ENCODE results near the gene ADRA2C.

ADRA2C gene

DNA sequence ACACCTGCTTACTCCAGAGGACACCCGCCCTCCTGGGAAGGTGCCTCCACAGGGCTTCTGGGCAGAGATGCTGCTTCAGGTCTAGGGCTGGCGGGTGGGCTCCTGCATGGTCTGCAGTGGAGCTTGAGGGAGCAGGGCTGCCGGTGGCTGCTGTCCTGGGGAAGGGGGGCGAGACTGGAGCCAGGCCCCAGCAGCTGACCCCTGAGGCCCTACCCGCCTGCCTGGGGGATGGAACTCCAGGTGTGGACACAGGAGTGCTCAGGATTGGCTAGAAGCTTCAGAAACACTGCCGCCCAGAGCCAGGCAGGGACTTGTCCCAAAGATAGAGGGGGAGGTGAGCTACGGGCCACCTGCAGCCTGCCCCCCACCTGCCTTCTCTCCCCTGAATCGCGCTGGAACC lies 33.0 kb upstream of the ADRA2C start:
- no peak for DNase-seq (ENCODE audit: low read depth)

DNA sequence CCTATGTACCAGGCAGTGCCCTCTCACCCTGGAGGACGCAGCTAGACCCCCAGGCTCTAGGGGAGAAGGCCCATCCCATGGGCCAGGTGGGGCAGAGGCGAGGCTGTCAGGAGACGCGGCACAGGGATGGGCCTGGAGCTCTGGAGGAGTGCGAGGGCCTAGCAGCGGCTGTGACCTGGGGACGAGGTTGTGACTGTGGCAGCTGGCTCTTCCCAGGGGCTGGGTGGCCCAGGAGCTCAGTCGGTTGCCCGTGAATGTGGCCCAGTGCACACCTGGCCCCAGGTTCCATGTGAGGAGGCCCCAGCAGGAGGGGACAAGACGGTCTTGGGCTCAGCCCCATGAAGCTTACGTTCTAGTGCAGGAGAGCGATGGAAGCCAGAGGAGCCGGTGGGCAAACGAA lies 31.0 kb upstream of the ADRA2C start:
- no peak for DNase-seq (ENCODE audit: low read depth)

DNA sequence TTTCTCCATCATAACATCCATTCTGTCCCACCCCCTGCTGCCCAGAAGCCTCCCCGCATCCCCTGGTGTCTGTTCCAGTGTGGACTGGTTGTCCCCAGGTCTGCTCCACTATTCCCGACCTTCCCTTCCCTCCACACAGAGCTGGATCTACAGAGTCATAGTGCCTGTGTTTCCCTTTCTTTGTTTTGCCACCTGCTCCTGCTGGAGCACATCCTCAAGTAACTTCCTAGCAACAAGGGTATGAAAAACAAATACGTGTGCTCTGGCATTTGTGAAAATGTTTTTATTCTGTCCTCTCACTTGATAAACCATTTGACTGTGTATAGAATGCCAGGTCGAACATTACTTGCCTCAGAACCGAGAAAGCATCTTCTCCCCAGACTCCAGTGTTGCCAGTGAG lies 29.9 kb upstream of the ADRA2C start:
- no peak for DNase-seq (ENCODE audit: low read depth)

DNA sequence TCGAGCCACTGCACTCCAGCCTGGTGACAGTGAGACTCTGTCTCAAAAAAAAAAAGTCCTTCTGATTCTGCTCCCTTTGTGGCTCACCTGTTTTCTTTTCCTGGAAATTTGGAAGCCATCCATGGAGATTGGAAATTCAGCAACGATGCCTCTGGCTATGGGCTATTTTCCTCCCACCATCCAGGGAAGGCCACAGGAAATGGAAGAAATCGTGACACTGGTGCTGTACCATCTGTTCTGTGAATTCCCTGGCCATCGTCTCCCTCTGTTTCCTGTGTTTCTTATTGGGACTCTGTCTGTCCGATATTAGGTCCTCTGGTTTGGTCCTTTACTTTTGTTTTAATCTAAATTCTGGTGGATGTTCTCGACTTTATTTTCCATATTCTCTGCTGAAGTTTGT lies 29.4 kb upstream of the ADRA2C start:
- DNase-seq (ENCODE audit: low read depth): no peak

DNA sequence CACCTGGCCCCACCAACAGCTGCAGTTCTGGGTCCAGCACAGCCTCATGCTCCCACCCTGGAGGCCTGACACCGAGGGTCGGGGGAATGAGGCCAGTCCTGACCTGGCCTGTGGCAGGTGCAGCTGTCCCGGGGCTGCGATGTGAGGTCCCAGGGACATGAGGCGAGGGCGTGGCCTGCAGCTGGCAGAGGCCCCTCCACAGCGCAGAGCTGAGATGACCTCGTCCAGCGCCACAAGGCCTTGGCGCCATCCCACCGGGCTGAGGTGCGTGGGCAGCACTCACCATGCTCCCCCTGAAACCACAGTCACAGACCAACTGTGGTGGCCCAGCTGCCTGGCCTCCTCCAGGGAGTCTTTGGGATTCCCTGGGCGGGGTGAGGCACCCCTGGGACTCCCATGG lies 26.6 kb upstream of the ADRA2C start:
- no peak for DNase-seq (ENCODE audit: low read depth)

DNA sequence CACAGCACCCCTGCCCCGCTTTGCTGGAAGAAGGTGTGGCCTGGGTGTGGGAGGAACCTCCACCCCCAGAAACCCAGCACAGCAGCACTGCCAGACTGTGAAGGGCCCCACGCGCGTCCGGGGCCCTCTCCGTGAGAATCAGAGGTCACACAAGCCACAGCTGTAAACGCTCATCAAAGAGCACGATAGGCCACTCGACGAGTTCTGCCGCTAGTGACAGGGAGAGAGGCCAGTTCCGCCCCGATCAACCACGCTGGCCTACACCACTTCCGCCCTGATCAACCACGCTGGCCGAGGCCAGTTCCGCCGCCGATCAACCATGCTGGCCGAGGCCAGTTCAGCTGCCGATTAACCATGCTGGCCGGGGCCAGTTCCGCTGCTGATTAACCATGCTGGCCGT lies 25.9 kb upstream of the ADRA2C start:
- DNase-seq (ENCODE audit: low read depth): no peak

DNA sequence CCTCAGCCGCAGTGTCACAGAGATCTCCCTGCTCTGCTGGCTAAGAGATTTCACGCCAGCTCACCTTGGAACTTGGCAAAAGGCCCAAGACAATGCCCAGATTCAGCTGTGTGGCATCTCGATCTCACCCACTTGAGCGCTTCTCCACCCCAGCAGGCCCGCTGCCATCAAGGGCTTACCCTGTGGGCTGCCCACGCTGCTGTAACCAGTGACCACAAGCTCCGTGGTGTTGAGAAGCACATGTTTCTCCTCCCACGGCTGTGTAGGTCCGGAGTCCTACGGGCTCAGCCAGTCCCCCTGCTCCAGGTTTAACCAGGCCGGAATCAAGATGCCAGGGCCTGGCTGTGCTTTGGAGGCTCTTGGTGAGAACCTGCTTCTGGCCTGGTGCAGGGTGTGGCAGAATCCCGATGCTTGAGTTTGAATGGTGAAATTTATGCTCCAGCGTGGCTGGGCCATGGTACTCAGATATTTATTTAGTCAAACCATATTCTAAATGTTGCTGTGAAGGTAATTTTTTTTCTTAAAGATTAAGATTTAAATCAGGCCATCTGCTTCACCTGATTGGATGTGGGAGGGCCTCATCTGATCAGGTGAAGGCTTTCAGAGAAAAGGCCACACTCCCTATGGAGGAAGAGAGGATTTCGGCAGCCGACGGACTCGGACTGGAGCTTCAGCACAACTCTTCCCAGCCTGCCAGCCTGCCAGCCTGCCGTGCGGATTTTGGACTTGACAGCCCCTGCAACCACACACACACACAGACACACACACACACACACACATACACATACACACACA lies 24.8 kb upstream of the ADRA2C start:
- no peak for DNase-seq (ENCODE audit: low read depth)

DNA sequence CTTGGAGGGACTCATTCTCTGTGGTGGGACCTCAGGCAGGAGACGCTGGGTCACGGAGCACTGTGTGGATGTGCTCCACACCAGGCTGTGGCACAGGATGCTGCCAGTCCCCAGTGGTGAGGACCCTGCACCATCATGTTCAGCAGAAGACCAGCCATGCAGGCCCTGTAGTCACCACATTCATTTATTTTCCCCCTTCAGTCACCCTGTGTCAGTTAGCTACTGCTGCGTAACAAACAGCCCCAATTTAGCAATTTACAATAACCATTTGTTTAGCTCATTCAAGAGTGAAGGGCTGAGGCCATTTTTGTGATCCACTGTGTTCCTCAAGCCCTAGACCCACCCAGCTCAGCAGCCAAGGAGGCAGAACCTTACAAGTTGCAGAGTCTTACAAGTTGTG lies 23.6 kb upstream of the ADRA2C start:
- no peak for DNase-seq (ENCODE audit: low read depth)

DNA sequence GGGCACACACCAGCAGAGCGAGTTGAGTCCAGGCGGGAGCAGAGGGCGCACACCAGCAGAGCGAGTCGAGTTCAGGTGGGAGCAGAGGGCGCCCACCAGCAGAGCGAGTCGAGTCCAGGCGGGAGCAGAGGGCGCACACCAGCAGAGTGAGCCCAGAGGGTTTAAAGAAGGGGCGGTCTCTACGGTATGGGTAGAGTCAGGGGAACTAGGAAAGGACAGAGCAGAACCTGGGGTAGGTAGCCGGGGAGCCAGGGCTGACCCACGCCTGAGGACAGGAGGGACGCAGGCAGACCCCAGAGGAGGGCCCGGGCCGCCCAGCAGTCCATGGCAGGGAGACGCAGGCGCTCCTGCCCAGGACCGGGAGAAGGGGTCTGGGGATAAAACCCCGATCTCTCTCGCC lies 22.0 kb upstream of the ADRA2C start:
- no peak for DNase-seq (ENCODE audit: low read depth)

DNA sequence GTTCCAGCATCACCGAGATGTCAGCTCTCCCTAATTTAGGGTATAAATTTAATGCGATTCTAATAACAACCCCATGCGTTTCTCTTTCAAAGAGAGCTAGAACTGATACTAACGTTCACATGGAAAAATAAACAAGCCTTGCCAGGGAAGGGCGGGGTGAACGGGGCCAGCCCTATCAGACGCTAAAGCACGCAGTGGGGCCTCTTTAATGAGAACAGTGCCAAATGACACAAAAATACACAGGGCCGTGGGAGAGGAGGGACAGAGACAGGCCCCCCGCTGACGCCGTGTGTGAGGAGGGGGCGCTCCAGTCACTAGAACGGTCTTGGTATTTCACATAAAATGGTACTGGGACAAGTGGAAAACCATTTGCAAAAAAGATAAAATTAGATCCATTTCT lies 21.3 kb upstream of the ADRA2C start:
- DNase-seq (ENCODE audit: low read depth): no peak

DNA sequence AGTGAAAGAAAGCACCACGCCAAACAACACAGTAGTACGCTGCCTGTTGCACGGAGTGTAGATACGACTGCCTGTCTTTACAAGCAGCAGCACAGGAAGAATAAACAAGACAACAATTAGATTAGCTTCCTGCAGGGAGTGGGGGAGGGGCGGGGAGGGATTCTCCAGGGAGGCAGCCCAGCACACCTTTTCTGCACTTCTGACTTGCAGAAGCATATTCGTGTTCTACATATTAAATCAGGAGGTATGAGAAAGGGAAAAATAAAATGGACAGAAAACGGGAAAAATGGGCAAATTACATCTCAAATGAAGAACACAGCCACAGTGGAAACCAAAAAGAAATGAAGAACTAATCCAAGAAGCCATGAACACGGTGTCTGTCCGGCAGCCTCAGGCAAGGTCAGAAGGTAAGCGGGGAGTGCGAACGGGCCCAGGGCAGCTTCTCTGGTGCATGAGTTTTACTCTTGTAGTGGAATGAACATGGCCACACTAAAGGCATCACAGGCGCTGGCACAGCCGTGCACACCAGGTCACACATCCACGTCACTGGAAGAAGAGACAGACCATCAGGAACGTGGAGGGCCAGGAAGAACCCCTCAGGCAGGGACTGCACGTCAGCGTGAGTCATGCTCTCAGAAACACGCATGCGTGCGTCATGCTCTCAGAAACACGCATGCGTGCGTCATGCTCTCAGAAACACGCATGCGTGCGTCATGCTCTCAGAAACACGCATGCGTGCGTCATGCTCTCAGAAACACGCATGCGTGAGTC lies 20.1 kb upstream of the ADRA2C start:
- DNase-seq (ENCODE audit: low read depth): no peak

DNA sequence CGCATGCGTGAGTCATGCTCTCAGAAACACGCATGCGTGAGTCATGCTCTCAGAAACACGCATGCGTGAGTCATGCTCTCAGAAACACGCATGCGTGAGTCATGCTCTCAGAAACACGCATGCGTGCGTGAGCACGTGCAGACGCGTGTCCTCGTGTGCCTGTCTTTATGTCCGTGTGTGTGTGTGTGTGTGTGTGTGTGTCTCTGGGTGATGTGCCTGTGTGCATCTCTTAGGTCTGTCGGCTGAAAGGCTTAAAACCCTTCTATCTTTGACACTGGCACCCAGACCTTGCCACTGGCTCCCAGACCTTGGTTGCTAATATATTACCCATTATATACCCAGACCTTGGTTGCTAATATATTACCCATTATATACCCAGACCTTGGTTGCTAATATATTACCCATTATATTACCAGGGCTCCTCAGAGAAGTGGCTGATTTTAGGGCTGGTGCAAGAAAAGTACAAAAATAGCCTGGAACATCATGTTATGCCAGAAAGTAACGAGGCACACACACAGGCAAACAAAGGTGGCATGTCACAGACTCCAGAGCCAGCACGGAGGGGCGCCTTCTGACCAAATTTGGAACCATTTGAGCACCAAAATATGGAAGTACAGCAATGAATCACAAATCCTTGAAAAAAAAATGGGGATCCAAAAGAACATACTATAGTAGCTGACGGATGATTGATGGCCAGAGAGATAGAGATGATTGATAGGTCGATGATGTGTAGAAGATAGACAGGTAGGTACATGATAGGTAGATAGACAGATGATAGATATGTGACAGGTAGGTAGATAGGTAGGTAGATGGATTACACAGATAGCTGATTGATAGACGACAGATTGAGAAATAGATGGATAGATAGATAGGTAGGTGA lies 19.2 kb upstream of the ADRA2C start:
- no peak for DNase-seq (ENCODE audit: low read depth)

DNA sequence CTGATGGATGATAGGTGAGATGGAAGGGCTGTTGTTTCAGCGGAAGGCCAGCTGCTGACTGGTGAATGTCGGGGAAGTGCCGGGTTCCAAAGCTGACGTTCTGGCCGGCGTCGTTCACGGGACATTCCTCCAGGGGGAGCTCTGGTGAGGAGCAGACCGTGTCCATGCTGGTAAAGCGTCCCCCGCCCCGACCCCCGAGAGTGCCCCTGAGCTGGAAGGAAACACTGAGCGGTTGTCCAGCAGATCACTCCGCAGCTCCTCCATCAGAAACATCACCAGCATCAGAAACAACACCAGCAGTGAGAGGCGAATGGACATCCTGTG lies 18.6 kb upstream of the ADRA2C start:
- no peak for DNase-seq (ENCODE audit: low read depth)

DNA sequence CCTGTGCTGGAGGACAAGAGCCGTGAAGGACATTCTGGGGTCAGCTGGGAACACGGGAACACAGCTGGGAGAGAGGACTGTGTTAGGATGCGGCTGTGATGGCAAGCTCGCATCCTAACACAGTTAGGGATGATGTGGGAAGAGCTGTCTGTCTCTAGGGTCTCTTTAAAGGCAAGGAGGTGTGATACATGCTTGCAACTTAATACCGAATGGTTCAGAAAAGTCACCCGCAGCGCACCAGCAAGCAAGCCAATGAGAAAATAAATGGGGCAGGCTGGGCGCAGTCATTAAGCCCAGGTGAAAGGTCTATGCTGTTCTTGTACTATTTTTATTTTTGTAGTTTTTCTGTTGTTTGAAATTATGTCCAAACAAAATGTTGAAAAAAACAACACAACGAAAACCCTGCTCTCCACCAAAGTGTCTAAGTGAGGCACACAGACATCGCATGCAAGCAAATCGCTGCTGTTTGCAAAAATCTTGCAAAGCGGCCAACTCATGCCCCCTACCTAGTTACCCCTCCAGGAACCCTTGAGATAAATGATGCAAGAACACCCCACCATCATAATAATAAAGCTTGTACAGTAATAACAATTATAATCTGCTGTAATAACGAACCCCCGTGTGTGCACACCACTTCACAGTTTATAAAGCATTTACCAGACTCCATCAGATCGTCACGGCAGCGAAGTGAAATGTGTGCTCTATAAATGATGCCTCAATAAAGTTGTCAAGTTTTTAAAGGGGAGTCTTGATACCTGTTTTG lies 17.9 kb upstream of the ADRA2C start:
- DNase-seq (ENCODE audit: low read depth): no peak

DNA sequence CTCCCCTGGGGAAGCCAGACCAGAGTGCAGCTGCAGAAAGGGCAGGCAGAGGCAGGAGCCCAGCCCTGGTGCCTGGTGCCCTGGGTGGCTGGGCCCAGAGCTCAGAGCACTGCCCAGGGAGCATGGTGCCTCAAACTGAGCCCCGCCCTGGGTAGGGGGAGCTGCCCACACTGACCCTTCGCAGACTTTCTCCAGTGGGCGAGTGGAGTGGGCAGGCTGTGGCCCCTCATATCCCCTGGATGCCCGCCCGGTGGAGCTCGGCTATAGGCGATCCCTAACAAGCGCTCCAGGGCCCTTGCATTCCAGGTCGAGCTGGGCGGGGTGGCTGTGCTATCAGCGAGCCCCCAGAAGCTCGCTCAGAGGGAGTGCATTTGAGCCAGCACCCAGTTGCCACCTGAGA lies 17.1 kb upstream of the ADRA2C start:
- DNase-seq (ENCODE audit: low read depth): no peak

DNA sequence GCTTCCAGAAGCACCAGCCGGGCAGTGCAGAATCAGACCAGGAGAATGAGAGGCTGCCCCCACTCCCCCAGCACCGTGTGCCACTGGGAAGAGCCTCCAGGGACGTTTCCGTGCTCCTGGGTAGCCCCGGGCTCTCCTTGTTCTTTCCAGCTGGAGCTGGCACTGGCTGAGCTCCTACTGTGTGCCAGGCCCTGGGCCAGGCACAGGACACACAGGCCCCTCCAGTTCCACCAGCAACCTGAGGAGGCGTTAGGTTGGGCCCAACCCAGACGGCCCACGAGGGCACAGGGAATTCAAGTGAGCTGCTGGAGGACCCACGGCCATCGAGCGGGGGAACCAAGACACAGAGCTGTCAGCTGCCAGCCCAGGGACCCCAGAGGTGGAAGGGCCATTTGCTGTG lies 15.9 kb upstream of the ADRA2C start:
- no peak for DNase-seq (ENCODE audit: low read depth)

DNA sequence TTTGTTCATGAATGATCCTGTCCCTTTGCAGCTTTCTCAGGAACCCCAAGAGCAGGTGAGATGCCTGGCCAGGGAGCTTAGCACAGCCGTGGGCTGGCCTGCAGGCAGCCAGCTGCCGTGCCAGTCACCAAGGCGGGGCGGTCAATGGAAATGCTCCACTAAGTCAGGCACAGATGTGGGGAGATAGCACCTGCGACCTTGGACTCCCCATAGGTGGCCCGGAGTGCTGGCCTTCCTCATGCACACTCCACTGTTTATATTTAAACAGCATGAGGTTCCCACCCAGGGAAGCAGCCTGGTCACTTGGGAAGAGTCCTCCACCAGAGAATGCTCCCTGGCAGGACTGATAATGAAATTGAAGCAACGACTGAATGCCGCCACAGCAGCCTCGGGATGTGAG lies 14.2 kb upstream of the ADRA2C start:
- DNase-seq (ENCODE audit: low read depth): no peak

DNA sequence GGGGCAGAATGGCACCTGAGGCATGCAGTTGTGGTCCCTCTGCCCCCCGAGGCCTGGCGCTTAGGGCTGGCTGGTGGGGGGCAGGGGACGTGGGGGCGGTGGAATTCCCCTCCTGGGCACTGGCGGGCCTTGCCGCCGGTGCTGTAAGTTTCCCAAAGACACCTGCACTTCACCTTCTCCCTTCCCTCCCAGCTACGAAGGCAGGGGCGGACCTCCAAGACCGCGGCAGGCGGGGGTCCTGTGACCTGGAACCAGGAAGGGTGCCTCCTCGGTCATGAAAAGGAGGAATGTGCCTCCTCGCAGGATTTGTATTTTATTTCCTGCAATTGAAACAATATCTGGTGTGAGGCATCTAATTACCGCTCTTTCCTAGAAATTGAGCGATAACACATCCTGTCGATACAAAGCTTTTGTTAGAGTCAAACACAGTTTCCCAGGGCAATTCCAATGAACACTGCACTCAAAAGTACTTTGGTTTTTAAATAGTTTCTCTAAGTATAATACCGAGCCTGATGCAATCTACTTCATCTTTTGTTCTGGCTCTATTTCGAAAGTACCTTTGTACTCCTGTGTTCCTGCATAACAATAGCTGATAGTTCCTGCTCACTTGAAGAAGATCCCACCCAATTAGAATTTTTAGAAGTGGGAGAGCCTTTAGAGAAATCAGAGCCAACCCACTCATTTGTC lies 12.3 kb upstream of the ADRA2C start:
- DNase-seq (ENCODE audit: low read depth): no peak

DNA sequence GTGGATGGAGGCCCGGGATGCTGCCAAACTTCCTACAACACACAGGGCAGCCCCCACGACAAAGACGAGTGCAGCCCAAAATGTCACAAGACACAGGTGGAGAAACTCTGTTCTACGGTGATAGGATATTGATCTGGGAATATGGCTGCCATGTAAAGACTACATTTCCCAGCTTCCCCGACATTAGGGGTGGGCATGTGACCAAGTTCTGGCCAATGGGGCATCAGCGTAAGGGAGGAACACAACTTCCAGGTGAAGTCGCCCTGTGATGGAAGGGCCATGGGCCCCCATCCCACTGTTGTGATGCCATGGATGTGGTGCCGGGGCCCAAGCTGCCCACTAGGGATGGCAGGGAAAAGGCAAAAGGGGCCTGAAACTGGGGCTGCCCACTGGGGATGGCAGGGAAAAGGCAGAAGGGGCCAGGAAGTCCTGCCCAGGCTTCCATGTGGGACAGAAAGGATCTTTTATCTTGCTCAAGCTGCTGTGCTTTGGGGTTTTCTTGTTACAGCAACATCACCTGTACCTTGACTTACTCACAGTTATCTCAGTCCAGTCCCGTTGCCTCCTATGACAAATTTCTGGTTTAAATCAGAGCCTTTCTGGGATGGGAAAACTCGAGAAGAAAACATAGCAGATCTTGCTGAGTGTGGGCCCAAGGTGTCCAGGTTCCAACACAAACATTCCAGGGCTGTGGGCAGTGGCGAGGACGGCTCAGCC lies 9.7 kb upstream of the ADRA2C start:
- no peak for DNase-seq (ENCODE audit: low read depth)

DNA sequence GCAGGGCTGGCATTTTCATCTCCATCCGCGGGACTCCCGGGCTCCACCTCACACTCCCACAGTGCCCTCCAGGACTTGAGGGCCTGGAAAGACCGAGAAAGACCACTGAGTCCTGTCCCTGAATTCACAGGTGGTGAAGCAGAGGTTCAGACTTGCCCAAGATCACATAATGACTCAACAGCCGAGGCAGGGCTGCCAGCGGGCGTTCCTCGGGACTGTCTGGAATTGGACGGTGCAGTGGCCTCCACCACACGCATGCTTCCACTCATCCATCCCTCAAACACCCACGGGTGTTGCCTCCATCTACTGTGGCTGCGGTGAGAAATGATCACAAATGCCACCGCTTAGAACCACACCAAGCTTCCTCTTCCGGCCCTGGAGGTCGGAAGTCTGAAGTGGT lies 6.9 kb upstream of the ADRA2C start:
- DNase-seq (ENCODE audit: low read depth): no peak

DNA sequence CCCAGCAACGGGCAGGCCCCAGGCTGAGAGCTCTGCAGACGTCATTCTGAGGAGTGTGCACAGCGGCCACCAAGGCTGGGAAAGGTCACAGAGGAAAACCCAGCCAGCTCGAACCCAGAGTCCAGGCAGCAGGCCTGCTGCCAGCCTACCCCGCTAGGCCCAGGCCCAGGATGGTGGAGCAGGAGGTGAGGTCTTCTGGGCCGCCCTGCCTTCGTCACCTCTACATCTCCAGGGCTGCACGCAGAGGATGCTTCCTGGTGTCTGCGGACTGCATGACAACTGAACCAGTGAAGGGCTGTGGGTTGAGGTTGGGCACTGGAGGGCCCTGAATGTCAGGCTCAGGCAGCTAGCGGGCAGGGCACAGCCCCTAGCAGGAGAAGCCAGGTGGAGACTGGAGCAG lies 5.8 kb upstream of the ADRA2C start:
- no peak for DNase-seq (ENCODE audit: low read depth)

Data from stimulated activated CD4-positive, alpha-beta T cell treated with anti-CD3 and anti-CD28 coated beads, Interleukin-2, amount 100 ng/mL, for 4 hours (primary cell).